Measurements from ENCODE around the gene UCHL5. TPM values are rescaled to one million over a fixed set of nuclear protein-coding genes. Genes with fewer than 3 reads are reported as not detected.

The UCHL5 gene
- polyA plus RNA-seq, 1 donor from 2014 or later = 28.8 TPM

DNA sequence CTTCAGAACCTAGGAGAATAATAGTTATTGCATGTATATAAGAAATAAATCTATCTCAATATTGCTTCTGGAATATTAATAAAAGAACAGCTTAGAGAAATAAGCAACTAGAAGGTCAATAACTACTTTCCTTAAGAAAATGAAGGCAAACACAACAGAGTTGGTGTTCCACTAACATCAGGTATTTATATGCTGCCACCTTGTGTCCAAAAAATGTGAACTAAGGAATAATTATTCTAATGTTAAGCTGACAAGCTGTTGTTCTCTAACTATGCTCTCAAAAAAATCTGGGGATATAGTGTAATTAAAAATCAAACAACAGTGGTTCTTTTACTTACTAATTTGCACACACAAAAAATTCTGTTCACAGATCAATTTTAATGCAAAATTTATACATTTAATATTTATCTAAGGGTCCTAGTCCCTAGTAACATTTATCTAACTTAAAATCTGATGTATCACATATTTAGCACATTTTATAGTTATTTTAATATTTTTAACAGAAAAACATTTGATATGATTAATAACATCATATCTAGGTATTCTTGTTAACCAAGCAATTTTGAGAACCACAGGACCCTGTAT lies 39.6 kb downstream of the UCHL5 start:
- Histone ChIP-seq H4K20me1 (ENCODE audit: insufficient read depth) (no peaks in the 10 kb centered on the region), H3K27me3 (ENCODE audit: insufficient read depth, low read depth, low read length) (no peaks in the 10 kb centered on the region), H3K79me2 (replicated peaks; ENCODE audit: insufficient read depth, low read length) (no peaks in the 10 kb centered on the region), H3K36me3 (ENCODE audit: insufficient read depth, low read length) (no peaks in the 10 kb centered on the region), H3K9me3 (ENCODE audit: low read length) (no peaks in the 10 kb centered on the region), H3K4me2 (ENCODE audit: low read length) (no peak overlapping the region), H3K9me2 (ENCODE audit: insufficient read depth, low read length) (no peaks in the 10 kb centered on the region), H3K4me3 (ENCODE audit: low read length) (no peak overlapping the region), H3F3A (ENCODE audit: insufficient read depth, low read length, poor library complexity, severe bottlenecking) (no peaks in the 10 kb centered on the region), H3K9ac (ENCODE audit: low read length) (no peak overlapping the region), H3K27ac (ENCODE audit: low read length) (peak overlapping the region; percentile 25), H2AFZ (ENCODE audit: low read depth, low read length) (no peak overlapping the region)
- TF ChIP-seq, protein P1, sequence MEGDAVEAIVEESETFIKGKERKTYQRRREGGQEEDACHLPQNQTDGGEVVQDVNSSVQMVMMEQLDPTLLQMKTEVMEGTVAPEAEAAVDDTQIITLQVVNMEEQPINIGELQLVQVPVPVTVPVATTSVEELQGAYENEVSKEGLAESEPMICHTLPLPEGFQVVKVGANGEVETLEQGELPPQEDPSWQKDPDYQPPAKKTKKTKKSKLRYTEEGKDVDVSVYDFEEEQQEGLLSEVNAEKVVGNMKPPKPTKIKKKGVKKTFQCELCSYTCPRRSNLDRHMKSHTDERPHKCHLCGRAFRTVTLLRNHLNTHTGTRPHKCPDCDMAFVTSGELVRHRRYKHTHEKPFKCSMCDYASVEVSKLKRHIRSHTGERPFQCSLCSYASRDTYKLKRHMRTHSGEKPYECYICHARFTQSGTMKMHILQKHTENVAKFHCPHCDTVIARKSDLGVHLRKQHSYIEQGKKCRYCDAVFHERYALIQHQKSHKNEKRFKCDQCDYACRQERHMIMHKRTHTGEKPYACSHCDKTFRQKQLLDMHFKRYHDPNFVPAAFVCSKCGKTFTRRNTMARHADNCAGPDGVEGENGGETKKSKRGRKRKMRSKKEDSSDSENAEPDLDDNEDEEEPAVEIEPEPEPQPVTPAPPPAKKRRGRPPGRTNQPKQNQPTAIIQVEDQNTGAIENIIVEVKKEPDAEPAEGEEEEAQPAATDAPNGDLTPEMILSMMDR (IDR thresholded peaks at IDR 0.05; ENCODE audit: poor library complexity, severe bottlenecking) = peak; percentile 79
- no peak for TF ChIP-seq POLR2AphosphoS5 (IDR thresholded peaks at IDR 0.05)
- TF ChIP-seq RAD21 (conservative IDR thresholded peaks at IDR 0.05) = peak; percentile 90
- no peak for TF ChIP-seq TAF1 (IDR thresholded peaks at IDR 0.05; ENCODE audit: low read depth)
- TF ChIP-seq SMC3 (conservative IDR thresholded peaks at IDR 0.05; ENCODE audit: poor library complexity) = peak; percentile 95
- TF ChIP-seq EZH2 (IDR thresholded peaks at IDR 0.05; ENCODE audit: borderline replicate concordance, insufficient read depth, low read length, poor library complexity, severe bottlenecking) = no peak
- TF ChIP-seq MXI1 (conservative IDR thresholded peaks at IDR 0.05; ENCODE audit: poor library complexity, severe bottlenecking) = no peak
- no peak for TF ChIP-seq EP300 (conservative IDR thresholded peaks at IDR 0.05; ENCODE audit: poor library complexity, severe bottlenecking)
- TF ChIP-seq, protein P2, sequence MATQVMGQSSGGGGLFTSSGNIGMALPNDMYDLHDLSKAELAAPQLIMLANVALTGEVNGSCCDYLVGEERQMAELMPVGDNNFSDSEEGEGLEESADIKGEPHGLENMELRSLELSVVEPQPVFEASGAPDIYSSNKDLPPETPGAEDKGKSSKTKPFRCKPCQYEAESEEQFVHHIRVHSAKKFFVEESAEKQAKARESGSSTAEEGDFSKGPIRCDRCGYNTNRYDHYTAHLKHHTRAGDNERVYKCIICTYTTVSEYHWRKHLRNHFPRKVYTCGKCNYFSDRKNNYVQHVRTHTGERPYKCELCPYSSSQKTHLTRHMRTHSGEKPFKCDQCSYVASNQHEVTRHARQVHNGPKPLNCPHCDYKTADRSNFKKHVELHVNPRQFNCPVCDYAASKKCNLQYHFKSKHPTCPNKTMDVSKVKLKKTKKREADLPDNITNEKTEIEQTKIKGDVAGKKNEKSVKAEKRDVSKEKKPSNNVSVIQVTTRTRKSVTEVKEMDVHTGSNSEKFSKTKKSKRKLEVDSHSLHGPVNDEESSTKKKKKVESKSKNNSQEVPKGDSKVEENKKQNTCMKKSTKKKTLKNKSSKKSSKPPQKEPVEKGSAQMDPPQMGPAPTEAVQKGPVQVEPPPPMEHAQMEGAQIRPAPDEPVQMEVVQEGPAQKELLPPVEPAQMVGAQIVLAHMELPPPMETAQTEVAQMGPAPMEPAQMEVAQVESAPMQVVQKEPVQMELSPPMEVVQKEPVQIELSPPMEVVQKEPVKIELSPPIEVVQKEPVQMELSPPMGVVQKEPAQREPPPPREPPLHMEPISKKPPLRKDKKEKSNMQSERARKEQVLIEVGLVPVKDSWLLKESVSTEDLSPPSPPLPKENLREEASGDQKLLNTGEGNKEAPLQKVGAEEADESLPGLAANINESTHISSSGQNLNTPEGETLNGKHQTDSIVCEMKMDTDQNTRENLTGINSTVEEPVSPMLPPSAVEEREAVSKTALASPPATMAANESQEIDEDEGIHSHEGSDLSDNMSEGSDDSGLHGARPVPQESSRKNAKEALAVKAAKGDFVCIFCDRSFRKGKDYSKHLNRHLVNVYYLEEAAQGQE (IDR thresholded peaks at IDR 0.05; ENCODE audit: borderline replicate concordance) = no peak

DNA sequence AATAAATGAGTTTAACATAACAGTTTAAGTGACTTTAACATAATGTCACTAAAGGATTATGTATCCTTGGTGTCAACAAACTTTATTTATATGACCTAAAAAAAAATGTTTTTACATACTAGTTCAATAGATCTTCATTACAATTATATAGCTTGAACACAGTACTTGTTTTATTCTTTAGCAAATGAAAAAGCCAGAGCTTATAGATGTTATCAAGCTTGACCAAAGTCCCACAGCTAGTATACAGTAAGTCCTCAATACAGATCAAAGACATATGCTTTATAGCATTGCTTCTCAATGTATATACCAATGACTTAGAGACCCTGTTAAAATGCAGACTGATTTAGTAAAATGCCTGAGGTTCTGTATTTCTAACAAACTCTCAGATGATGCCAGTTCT lies 42.4 kb downstream of the UCHL5 start:
- TF ChIP-seq MXI1 (conservative IDR thresholded peaks at IDR 0.05; ENCODE audit: poor library complexity, severe bottlenecking) (no peak), SMC3 (conservative IDR thresholded peaks at IDR 0.05; ENCODE audit: poor library complexity) (no peak), TAF1 (IDR thresholded peaks at IDR 0.05; ENCODE audit: low read depth) (no peak), RAD21 (conservative IDR thresholded peaks at IDR 0.05) (no peak), POLR2AphosphoS5 (IDR thresholded peaks at IDR 0.05) (no peak), EZH2 (IDR thresholded peaks at IDR 0.05; ENCODE audit: borderline replicate concordance, insufficient read depth, low read length, poor library complexity, severe bottlenecking) (no peak), EP300 (conservative IDR thresholded peaks at IDR 0.05; ENCODE audit: poor library complexity, severe bottlenecking) (no peak)
- TF ChIP-seq, protein P1 (IDR thresholded peaks at IDR 0.05; ENCODE audit: poor library complexity, severe bottlenecking) = no peak
- TF ChIP-seq, protein P2 (IDR thresholded peaks at IDR 0.05; ENCODE audit: borderline replicate concordance) = no peak

More for the DNA sequence above, 42.4 kb downstream of the UCHL5 start:
- Histone ChIP-seq H3K9me3 (ENCODE audit: low read length) (no peaks in the 10 kb centered on the region), H3F3A (ENCODE audit: insufficient read depth, low read length, poor library complexity, severe bottlenecking) (no peaks in the 10 kb centered on the region), H2AFZ (ENCODE audit: low read depth, low read length) (no peak overlapping the region), H3K36me3 (ENCODE audit: insufficient read depth, low read length) (no peaks in the 10 kb centered on the region), H3K4me3 (ENCODE audit: low read length) (no peak overlapping the region), H3K79me2 (replicated peaks; ENCODE audit: insufficient read depth, low read length) (no peaks in the 10 kb centered on the region), H3K27ac (ENCODE audit: low read length) (no peak overlapping the region), H3K9me2 (ENCODE audit: insufficient read depth, low read length) (no peaks in the 10 kb centered on the region), H3K27me3 (ENCODE audit: insufficient read depth, low read depth, low read length) (no peaks in the 10 kb centered on the region), H4K20me1 (ENCODE audit: insufficient read depth) (no peaks in the 10 kb centered on the region), H3K4me2 (ENCODE audit: low read length) (no peak overlapping the region), H3K9ac (ENCODE audit: low read length) (no peak overlapping the region)
